HL-60 (cell line): ENCODE measurements around the gene EZH1.

Experiments
- CTCF ChIP-seq: IDR thresholded peaks from one replicate; pipeline ENCODE4 v1.5.1; 2011; ENCODE audit warnings: low read length, control low read depth, inconsistent platforms; ENCODE audit not compliant: insufficient read depth
- GABPA ChIP-seq: IDR thresholded peaks from 2 replicates; pipeline ENCODE4 v1.6.1; 2012; ENCODE audit warnings: low read depth
- POLR2AphosphoS5 ChIP-seq: IDR thresholded peaks from 2 replicates; pipeline ENCODE4 v1.6.1; 2012; ENCODE audit warnings: low read depth
- REST ChIP-seq: IDR thresholded peaks from 2 replicates; pipeline ENCODE4 v1.6.1; 2012; ENCODE audit warnings: low read depth; ENCODE audit not compliant: insufficient replicate concordance
- SPI1 ChIP-seq: IDR thresholded peaks from 2 replicates; pipeline ENCODE4 v1.6.1; 2012; ENCODE audit warnings: low read depth, mild to moderate bottlenecking, borderline replicate concordance

DNA sequence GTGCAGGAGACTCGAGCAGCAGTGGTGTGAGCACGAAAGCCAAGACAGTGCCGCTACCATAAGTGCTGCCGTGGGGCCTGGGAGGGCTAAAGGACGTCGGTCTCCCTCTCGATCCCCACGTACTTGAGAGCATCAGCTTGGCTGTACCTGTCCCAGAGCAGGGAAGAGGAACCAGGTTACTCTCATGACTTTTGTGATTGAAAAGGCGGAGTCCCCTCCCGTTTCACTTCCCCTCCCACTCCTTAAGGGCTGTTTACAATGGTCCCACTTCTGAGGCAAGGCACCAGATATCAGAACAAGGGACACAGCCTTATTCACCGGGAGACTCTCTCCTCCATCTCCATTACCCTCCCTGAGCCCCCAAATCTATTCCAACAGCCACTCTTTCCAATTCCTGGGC lies 42.4 kb downstream of the EZH1 start:
- TF ChIP-seq CTCF (no peak), POLR2AphosphoS5 (no peak), REST (no peak), GABPA (no peak), SPI1 (no peak)
